Measurements from ENCODE around the gene IMMP1L.

The IMMP1L gene

GRCh38 chr11:31421820-31422219 lies 87.6 kb downstream of the IMMP1L start:
- Histone ChIP-seq H3K9ac (ENCODE audit: low read depth, low read length) (no peak overlapping the region), H3K9me3 (ENCODE audit: control insufficient read depth, insufficient read depth, low read length) (no peaks in the 10 kb centered on the region)

GRCh38 chr11:31419669-31420068 lies 89.8 kb downstream of the IMMP1L start:
- H3K36me3 ChIP-seq (ENCODE audit: control insufficient read depth, insufficient read depth, low read length), result no peaks in the 10 kb centered on the region
- no peaks in the 10 kb centered on the region for H3K27me3 ChIP-seq (ENCODE audit: control insufficient read depth, insufficient read depth, low read length)
- no peak overlapping the region for H3K9ac ChIP-seq (ENCODE audit: low read depth, low read length)
- peaks cover 31% of the 10 kb centered on the region for H3K4me1 ChIP-seq (ENCODE audit: control insufficient read depth, insufficient read depth, low read length)
- H3K4me3 ChIP-seq (ENCODE audit: low read depth, low read length), result no peak overlapping the region
- no peaks in the 10 kb centered on the region for H3K9me3 ChIP-seq (ENCODE audit: control insufficient read depth, insufficient read depth, low read length)

More at GRCh38 chr11:31421820-31422219, 87.6 kb downstream of the IMMP1L start:
- H3K4me3 ChIP-seq (ENCODE audit: low read depth, low read length), result no peak overlapping the region
- no peaks in the 10 kb centered on the region for H3K27me3 ChIP-seq (ENCODE audit: control insufficient read depth, insufficient read depth, low read length)
- peaks cover 26% of the 10 kb centered on the region for H3K4me1 ChIP-seq (ENCODE audit: control insufficient read depth, insufficient read depth, low read length)
- H3K36me3 ChIP-seq (ENCODE audit: control insufficient read depth, insufficient read depth, low read length), result no peaks in the 10 kb centered on the region

- Histone ChIP-seq H3K4me1 (ENCODE audit: control insufficient read depth, insufficient read depth, low read length) (peaks cover 31% of the 10 kb centered on the region), H3K36me3 (ENCODE audit: control insufficient read depth, insufficient read depth, low read length) (no peaks in the 10 kb centered on the region), H3K9ac (ENCODE audit: low read depth, low read length) (no peak overlapping the region), H3K4me3 (ENCODE audit: low read depth, low read length) (no peak overlapping the region), H3K9me3 (ENCODE audit: control insufficient read depth, insufficient read depth, low read length) (no peaks in the 10 kb centered on the region), H3K27me3 (ENCODE audit: control insufficient read depth, insufficient read depth, low read length) (no peaks in the 10 kb centered on the region)
Observed at GRCh38 chr11:31419138-31419537, 90.3 kb downstream of the IMMP1L start.

GRCh38 chr11:31417816-31418215 lies 91.6 kb downstream of the IMMP1L start:
- H3K9me3 ChIP-seq (ENCODE audit: control insufficient read depth, insufficient read depth, low read length), result no peaks in the 10 kb centered on the region
- H3K4me3 ChIP-seq (ENCODE audit: low read depth, low read length), result no peak overlapping the region
- no peak overlapping the region for H3K9ac ChIP-seq (ENCODE audit: low read depth, low read length)
- no peaks in the 10 kb centered on the region for H3K27me3 ChIP-seq (ENCODE audit: control insufficient read depth, insufficient read depth, low read length)
- no peaks in the 10 kb centered on the region for H3K36me3 ChIP-seq (ENCODE audit: control insufficient read depth, insufficient read depth, low read length)
- peaks cover 31% of the 10 kb centered on the region for H3K4me1 ChIP-seq (ENCODE audit: control insufficient read depth, insufficient read depth, low read length)

GRCh38 chr11:31417357-31417756 lies 92.1 kb downstream of the IMMP1L start:
- Histone ChIP-seq H3K36me3 (ENCODE audit: control insufficient read depth, insufficient read depth, low read length) (no peaks in the 10 kb centered on the region), H3K9ac (ENCODE audit: low read depth, low read length) (no peak overlapping the region), H3K9me3 (ENCODE audit: control insufficient read depth, insufficient read depth, low read length) (no peaks in the 10 kb centered on the region), H3K27me3 (ENCODE audit: control insufficient read depth, insufficient read depth, low read length) (no peaks in the 10 kb centered on the region), H3K4me3 (ENCODE audit: low read depth, low read length) (no peak overlapping the region), H3K4me1 (ENCODE audit: control insufficient read depth, insufficient read depth, low read length) (peaks cover 31% of the 10 kb centered on the region)

GRCh38 chr11:31415435-31415834 lies 94.0 kb downstream of the IMMP1L start:
- no peaks in the 10 kb centered on the region for H3K36me3 ChIP-seq (ENCODE audit: control insufficient read depth, insufficient read depth, low read length)
- H3K9ac ChIP-seq (ENCODE audit: low read depth, low read length), result no peak overlapping the region
- peaks cover 26% of the 10 kb centered on the region for H3K4me1 ChIP-seq (ENCODE audit: control insufficient read depth, insufficient read depth, low read length)
- H3K27me3 ChIP-seq (ENCODE audit: control insufficient read depth, insufficient read depth, low read length), result no peaks in the 10 kb centered on the region
- H3K4me3 ChIP-seq (ENCODE audit: low read depth, low read length), result no peak overlapping the region
- H3K9me3 ChIP-seq (ENCODE audit: control insufficient read depth, insufficient read depth, low read length), result no peaks in the 10 kb centered on the region

GRCh38 chr11:31414338-31414737 lies 95.1 kb downstream of the IMMP1L start:
- no peaks in the 10 kb centered on the region for H3K36me3 ChIP-seq (ENCODE audit: control insufficient read depth, insufficient read depth, low read length)
- no peaks in the 10 kb centered on the region for H3K9me3 ChIP-seq (ENCODE audit: control insufficient read depth, insufficient read depth, low read length)
- H3K27me3 ChIP-seq (ENCODE audit: control insufficient read depth, insufficient read depth, low read length), result no peaks in the 10 kb centered on the region
- H3K4me3 ChIP-seq (ENCODE audit: low read depth, low read length), result no peak overlapping the region
- peaks cover 22% of the 10 kb centered on the region for H3K4me1 ChIP-seq (ENCODE audit: control insufficient read depth, insufficient read depth, low read length)
- no peak overlapping the region for H3K9ac ChIP-seq (ENCODE audit: low read depth, low read length)

DNA sequence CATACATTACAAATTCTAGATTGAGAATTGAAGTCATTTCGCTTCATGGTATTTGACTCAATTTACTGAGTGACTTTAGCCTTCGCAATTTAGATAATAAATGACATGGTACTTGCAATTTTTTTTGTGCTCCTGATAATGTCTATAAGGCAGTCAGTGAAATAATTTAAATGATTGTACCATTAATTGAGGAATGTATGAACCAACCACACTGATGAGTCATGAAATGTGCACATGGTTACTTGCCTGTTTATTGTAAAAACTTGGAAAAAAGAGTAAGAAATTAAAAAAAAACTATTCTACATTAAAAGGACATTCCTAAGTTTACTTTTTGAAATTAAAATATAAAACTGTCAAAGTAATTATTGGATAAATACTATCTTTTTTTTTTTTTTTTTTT lies 96.5 kb downstream of the IMMP1L start:
- Histone ChIP-seq H3K4me3 (ENCODE audit: low read depth, low read length) (no peak overlapping the region), H3K4me1 (ENCODE audit: control insufficient read depth, insufficient read depth, low read length) (peaks cover 10% of the 10 kb centered on the region), H3K9me3 (ENCODE audit: control insufficient read depth, insufficient read depth, low read length) (no peaks in the 10 kb centered on the region), H3K36me3 (ENCODE audit: control insufficient read depth, insufficient read depth, low read length) (no peaks in the 10 kb centered on the region), H3K9ac (ENCODE audit: low read depth, low read length) (no peak overlapping the region), H3K27me3 (ENCODE audit: control insufficient read depth, insufficient read depth, low read length) (no peaks in the 10 kb centered on the region)

DNA sequence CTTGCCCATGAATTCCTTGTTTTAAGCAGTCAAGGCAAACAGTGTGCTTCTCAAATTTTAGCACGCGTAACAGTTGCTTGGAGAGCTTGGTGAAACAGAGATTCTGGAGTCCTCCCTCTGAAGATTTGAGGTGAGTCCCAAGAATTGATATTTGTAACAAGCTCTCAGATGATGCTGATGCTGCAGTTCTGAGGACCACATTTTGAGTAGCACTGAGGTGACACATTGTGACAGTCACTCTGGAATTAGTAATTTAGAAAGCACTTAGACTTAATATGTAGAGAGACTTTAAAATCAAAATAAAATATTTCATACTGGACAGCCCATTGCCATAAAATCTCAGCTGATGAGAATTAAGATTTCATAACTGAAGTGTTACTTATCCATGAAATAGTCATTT lies 101.2 kb downstream of the IMMP1L start:
- H3K9ac ChIP-seq (ENCODE audit: low read depth, low read length), result no peak overlapping the region
- H3K4me3 ChIP-seq (ENCODE audit: low read depth, low read length), result no peak overlapping the region
- H3K27me3 ChIP-seq (ENCODE audit: control insufficient read depth, insufficient read depth, low read length), result no peaks in the 10 kb centered on the region
- no peaks in the 10 kb centered on the region for H3K36me3 ChIP-seq (ENCODE audit: control insufficient read depth, insufficient read depth, low read length)
- H3K9me3 ChIP-seq (ENCODE audit: control insufficient read depth, insufficient read depth, low read length), result no peaks in the 10 kb centered on the region
- no peaks in the 10 kb centered on the region for H3K4me1 ChIP-seq (ENCODE audit: control insufficient read depth, insufficient read depth, low read length)

DNA sequence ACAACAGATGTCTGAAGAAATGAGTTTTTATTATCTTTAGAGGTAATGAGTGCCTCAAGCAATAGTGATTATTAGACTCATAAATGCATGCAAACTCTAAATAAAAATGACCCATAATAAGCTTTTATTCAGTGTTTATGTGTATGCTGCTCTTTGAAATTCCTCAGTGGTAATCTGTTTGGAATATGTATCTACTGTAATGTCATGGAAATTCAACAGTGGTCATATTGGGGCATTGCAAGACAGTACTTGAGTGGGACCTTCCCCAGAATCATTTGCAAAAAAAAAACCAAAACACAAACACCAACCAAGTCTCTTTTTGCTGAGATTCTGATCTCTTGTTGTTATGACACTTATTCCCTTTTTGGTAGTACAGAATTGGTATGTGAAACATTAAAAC lies 104.8 kb downstream of the IMMP1L start:
- no peak overlapping the region for H3K9ac ChIP-seq (ENCODE audit: low read depth, low read length)
- H3K4me3 ChIP-seq (ENCODE audit: low read depth, low read length), result no peak overlapping the region
- H3K4me1 ChIP-seq (ENCODE audit: control insufficient read depth, insufficient read depth, low read length), result no peaks in the 10 kb centered on the region
- peaks cover 4% of the 10 kb centered on the region for H3K9me3 ChIP-seq (ENCODE audit: control insufficient read depth, insufficient read depth, low read length)
- H3K36me3 ChIP-seq (ENCODE audit: control insufficient read depth, insufficient read depth, low read length), result no peaks in the 10 kb centered on the region
- no peaks in the 10 kb centered on the region for H3K27me3 ChIP-seq (ENCODE audit: control insufficient read depth, insufficient read depth, low read length)

- Histone ChIP-seq H3K4me3 (ENCODE audit: low read depth, low read length) (no peak overlapping the region), H3K27me3 (ENCODE audit: control insufficient read depth, insufficient read depth, low read length) (no peaks in the 10 kb centered on the region), H3K9me3 (ENCODE audit: control insufficient read depth, insufficient read depth, low read length) (peaks cover 4% of the 10 kb centered on the region), H3K9ac (ENCODE audit: low read depth, low read length) (no peak overlapping the region), H3K4me1 (ENCODE audit: control insufficient read depth, insufficient read depth, low read length) (no peaks in the 10 kb centered on the region), H3K36me3 (ENCODE audit: control insufficient read depth, insufficient read depth, low read length) (peaks cover 2% of the 10 kb centered on the region)
Observed at GRCh38 chr11:31397239-31397834, 112.1 kb downstream of the IMMP1L start.

DNA sequence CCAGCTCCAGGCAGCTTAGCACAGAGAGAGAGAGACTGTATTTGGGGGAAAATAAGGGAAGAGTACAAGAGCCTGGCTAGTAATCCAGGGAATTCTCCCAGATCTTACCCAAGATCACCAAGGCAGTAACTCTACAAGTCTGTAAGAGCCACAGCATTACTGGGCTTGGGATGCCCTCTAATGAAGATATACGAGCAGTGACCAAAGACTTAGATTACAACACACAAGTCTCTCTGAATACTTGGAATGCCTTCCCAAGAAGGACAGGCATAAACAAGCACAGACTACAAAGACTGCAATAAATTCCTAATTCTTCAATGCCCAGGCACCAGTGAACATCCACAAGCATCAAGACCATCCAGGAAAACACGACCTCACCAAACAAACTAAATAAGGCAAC lies 122.0 kb downstream of the IMMP1L start:
- H3K4me3 ChIP-seq (ENCODE audit: low read depth, low read length), result no peak overlapping the region
- peaks cover 5% of the 10 kb centered on the region for H3K36me3 ChIP-seq (ENCODE audit: control insufficient read depth, insufficient read depth, low read length)
- H3K27me3 ChIP-seq (ENCODE audit: control insufficient read depth, insufficient read depth, low read length), result no peaks in the 10 kb centered on the region

More for the DNA sequence above, 122.0 kb downstream of the IMMP1L start:
- Histone ChIP-seq H3K9ac (ENCODE audit: low read depth, low read length) (no peak overlapping the region), H3K9me3 (ENCODE audit: control insufficient read depth, insufficient read depth, low read length) (no peaks in the 10 kb centered on the region), H3K4me1 (ENCODE audit: control insufficient read depth, insufficient read depth, low read length) (no peaks in the 10 kb centered on the region)
